K562 (cell line): ENCODE results near the gene EMC9. TPM values are rescaled to one million over a fixed set of nuclear protein-coding genes. Genes with fewer than 3 reads are reported as not detected.

Experiments used
- BACH1 ChIP-seq: fragments of 200-800 bp; sonication (Bioruptor generic); IDR thresholded peaks from 2 replicates; pipeline ENCODE4 v1.6.1; 2016; ENCODE audit warnings: missing genetic modification characterization, missing compliant biosample characterization
- HBP1 ChIP-seq: fragments of 450-650 bp; formaldehyde crosslinking; IDR thresholded peaks from 2 replicates; pipeline ENCODE4 v1.4.0; 2022; ENCODE audit warnings: missing genetic modification characterization
- HDAC2 ChIP-seq: fragments of 450-650 bp; IDR thresholded peaks from 2 replicates; pipeline ENCODE4 v1.6.1; 2016; ENCODE audit warnings: mild to moderate bottlenecking
- HOXB6 ChIP-seq: fragments of 250-450 bp; sonication (Bioruptor Pico); IDR thresholded peaks from 2 replicates; pipeline ENCODE4 v1.5.1; 2022; ENCODE audit warnings: mild to moderate bottlenecking, borderline replicate concordance
- KDM4B ChIP-seq, 2 experiments: fragments of 450-650 bp in 1 of 2; sonication (generic) in 1 of 2; IDR thresholded peaks; 2 replicates each; pipeline ENCODE4 v1.6.1; 2016 to 2017; ENCODE audit warnings: borderline replicate concordance in 2 of 2, antibody characterized with exemption in 1 of 2, low read depth in 1 of 2, mild to moderate bottlenecking in 1 of 2
- MEF2D ChIP-seq: conservative IDR thresholded peaks from 2 replicates; pipeline ENCODE4 v1.6.1; 2016; ENCODE audit warnings: low read depth, missing genetic modification characterization, missing compliant biosample characterization
- MTA3 ChIP-seq: fragments of 450-650 bp; formaldehyde crosslinking; IDR thresholded peaks from 2 replicates; pipeline ENCODE4 v1.6.1; 2017; ENCODE audit warnings: mild to moderate bottlenecking, borderline replicate concordance
- TBP ChIP-seq: optimal IDR thresholded peaks from 2 replicates; pipeline ENCODE3; 2011; ENCODE audit warnings: low read depth, low read length, improper control_type of control experiment
- ZBTB11 ChIP-seq, 3 experiments: fragments of 200-800 bp in 1 of 3; fragments of 250-450 bp in 1 of 3; fragments of 450-650 bp in 1 of 3; sonication (Bioruptor Pico) in 1 of 3; sonication (Bioruptor generic) in 1 of 3; formaldehyde crosslinking in 1 of 3; IDR thresholded peaks; 2 replicates each; pipeline versions ENCODE4 v1.6.1 to v1.8.0; 2016 to 2022; ENCODE audit warnings: mild to moderate bottlenecking in 2 of 3, missing genetic modification characterization in 2 of 3, missing compliant biosample characterization in 1 of 3, moderate library complexity in 1 of 3
- ZBTB7A ChIP-seq: IDR thresholded peaks from 2 replicates; pipeline ENCODE4 v1.6.1; 2011; ENCODE audit warnings: low read depth, mild to moderate bottlenecking, low read length, moderate library complexity, borderline replicate concordance; ENCODE audit not compliant: control insufficient read depth
- ZHX1 ChIP-seq: fragments of 150-350 bp; conservative IDR thresholded peaks from 2 replicates; pipeline ENCODE4 v1.6.1; 2014; ENCODE audit warnings: low read length
- ZNF280B ChIP-seq: fragments of 250-450 bp; sonication (Bioruptor Pico); IDR thresholded peaks from 2 replicates; pipeline ENCODE4 v1.5.1; 2021; ENCODE audit warnings: mild to moderate bottlenecking
- ZNF347 ChIP-seq: fragments of 450-650 bp; formaldehyde crosslinking; IDR thresholded peaks from 2 replicates; pipeline ENCODE4 v1.4.0; 2020; ENCODE audit warnings: low read depth, mild to moderate bottlenecking, moderate library complexity
- polyA plus RNA-seq, 8 experiments: library from polyadenylated mRNA; depleted of rRNA in 4 of 8; stranded (reverse) in 5 of 8; unstranded in 3 of 8; fragments of >200 nt; fragmentation: Nextera tagmentation in 2 of 8; fragmentation: Illumina TruSeq in 1 of 8; extraction: Ambion mirVana in 2 of 8; extraction: Trizol in 1 of 8; gene quantifications; 2 replicates each; pipeline versions ENCODE4 v1.2.1 to v1.2.3, GENCODE V29; 2011 to 2014; ENCODE audit warnings: inconsistent platforms in 1 of 8, missing spikeins in 1 of 8
- total RNA-seq, 7 experiments: library from RNA; depleted of rRNA in 6 of 7; stranded (reverse); fragments of >200 nt in 6 of 7; fragmentation: Illumina TruSeq in 2 of 7; extraction: Trizol in 2 of 7; gene quantifications; 2 replicates each; pipeline versions ENCODE4 v1.2.1 to v1.2.3, GENCODE V29; 2011 to 2021; ENCODE audit warnings: low replicate concordance in 1 of 7

Gene EMC9
- total and polyA plus RNA-seq, 9 of the 15 experiments (the other 6 are each of a cell fraction or from before 2014, with no cell fraction given): 3.1 to 13.2 (median 7.8) TPM

- TF ChIP-seq HBP1: no peak
- no peak for TF ChIP-seq ZBTB11 (CRISPR knock-in tag; IDR thresholded peaks at IDR 0.05)
- TF ChIP-seq BACH1: no peak
- TF ChIP-seq ZBTB7A: no peak
- no peak for TF ChIP-seq HOXB6 (CRISPR knock-in tag)
- TF ChIP-seq TBP: no peak
- TF ChIP-seq MEF2D: no peak
- TF ChIP-seq ZNF280B (CRISPR knock-in tag): no peak
- TF ChIP-seq ZHX1: no peak
- no peak for TF ChIP-seq ZNF347 (CRISPR knock-in tag)
- no peak for TF ChIP-seq KDM4B (IDR thresholded peaks at IDR 0.05; ENCODE audit: borderline replicate concordance in 2 of 2, low read depth in 1 of 2)
- TF ChIP-seq HDAC2: no peak
- 0 out of 2 replicates have a peak, but pooled peaks have one; percentile 53 for TF ChIP-seq MTA3
These were observed 5.3 kb downstream of the EMC9 start, which contains the start of gene PSME1 (continued) for GRCh38 chr14:24135834-24136683.
